Stimulated activated CD8-positive, alpha-beta memory T cell treated with anti-CD3 and anti-CD28 coated beads, Interleukin-12 subunit alpha, Interleukin-12 subunit beta, amount 100 ng/mL, for 24 hours (primary cell): ENCODE data around the gene STMP1.
"Not testable (repeated sequence)": the region's sequence is repeated elsewhere in the genome, so short reads cannot be mapped to it uniquely, and the experiment has no call there.

Experiments
- DNase-seq: peaks from one replicate; pipeline ENCODE4 v3.0.0-alpha.2; 2020; ENCODE audit errors: extremely low read depth

Gene STMP1

DNA sequence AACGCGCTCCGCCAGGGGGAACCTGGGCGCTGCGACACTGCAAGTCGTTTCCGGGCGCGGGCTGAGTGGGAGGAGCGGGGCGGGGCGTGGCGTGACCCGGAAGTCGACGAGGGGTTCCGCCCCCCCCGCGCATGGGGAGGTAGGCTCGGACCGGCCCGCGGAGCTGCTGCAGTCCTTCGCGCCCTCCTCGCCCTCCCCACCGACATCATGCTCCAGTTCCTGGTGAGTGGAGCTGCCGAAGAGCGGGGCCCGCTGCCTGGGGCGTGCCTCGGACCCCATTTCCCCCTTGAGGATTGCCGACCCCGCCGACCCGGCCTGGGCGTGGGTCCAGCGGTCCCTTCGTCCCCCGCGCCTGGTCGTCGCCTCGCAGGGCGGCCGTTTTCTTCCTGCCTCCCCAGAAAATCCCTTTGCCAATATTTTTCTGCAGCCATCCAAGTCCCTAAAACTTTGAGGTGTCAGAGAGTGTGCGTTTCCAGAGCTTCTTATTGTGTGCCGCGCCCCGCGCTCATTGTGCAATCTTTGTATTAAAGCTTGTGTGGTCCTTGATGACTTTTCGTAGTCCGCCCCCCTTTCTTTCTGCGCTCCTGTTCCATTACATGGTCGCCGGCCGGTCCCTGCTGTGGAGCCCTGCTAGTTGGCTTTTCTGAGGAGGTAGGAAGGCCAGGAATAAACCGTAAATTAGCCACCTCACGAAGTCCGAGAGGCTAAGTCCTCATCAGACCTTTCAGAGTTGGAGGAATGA is at the start of gene STMP1:
Gene STMP1, plus strand, starts transcription at position 142 of the 742 bp plus-strand sequence.
- DNase-seq, result peak; percentile 88

DNA sequence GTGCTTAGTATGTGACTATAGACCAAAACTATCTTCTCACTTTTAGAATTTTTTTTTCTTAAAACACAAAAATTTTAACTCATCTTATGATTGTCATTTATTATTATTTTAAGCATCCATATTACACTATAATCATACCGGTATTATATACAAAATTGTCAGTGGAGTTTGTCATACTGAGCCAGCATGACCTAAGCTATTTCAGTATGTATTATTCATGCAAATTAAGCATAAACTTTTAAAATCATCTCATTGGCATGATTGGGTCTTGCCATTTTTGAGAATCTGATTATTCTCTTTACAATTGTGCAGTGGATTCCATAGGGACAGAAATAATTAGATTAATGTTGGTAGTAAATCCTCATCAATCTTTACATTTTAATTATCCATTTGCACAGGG is 46.2 kb upstream of the STMP1 start:
- DNase-seq, result no peak

DNA sequence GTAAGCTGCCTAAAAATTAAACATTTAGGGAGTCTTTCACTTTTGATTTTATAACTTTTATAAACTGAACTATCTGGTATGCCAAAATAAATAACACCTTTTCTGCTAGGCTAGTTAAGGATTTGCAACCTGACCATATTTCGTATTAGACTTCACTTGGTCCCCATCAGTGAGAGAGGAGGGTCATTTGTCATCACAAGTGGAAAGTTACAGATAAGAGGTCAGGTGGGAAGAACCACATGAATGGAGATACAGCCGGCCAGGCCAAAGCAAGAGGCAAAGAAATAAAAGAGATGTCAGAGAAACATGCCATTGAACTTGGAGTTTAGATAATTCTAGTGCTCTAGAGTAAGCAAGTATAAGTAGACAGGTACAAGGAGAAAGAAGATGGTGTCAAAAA is 44.5 kb upstream of the STMP1 start:
- DNase-seq, result no peak

DNA sequence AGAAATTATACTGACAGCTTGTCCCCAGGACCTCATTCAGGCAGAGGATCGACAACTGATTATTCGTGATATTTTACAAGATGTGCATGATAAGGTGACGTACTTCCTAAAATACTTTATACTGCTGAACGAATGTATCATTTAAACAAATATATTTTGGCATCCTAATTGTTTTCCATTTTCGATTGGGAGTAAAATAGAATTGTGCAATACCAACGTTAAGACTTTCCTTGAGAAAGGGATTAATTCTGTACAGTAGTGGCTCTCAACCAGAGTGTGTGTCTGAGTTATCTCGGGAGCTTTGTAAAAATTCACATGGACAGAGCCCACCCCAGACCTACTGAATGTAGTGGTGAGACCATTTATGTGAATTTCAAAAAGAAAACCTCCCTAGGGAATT is 43.8 kb upstream of the STMP1 start:
- DNase-seq, result no peak

DNA sequence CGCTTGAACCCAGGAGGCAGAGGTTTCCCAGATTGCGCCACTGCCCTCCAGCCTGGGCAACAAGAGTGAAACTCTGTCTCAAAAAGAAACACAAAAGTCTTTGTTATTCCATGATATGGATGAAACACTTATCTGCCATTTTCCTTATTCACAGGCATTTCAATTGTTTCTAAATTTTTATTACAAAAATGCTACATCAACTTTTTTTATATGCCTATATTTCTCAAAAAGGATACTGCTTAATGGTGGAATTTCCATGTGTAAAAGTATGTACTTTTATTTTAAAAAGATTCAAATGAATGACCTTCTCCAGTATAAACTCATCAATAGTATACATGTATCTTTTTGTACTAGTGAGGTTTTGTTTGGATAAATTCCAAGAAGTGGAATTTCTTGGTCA is 41.9 kb upstream of the STMP1 start:
- no peak for DNase-seq

DNA sequence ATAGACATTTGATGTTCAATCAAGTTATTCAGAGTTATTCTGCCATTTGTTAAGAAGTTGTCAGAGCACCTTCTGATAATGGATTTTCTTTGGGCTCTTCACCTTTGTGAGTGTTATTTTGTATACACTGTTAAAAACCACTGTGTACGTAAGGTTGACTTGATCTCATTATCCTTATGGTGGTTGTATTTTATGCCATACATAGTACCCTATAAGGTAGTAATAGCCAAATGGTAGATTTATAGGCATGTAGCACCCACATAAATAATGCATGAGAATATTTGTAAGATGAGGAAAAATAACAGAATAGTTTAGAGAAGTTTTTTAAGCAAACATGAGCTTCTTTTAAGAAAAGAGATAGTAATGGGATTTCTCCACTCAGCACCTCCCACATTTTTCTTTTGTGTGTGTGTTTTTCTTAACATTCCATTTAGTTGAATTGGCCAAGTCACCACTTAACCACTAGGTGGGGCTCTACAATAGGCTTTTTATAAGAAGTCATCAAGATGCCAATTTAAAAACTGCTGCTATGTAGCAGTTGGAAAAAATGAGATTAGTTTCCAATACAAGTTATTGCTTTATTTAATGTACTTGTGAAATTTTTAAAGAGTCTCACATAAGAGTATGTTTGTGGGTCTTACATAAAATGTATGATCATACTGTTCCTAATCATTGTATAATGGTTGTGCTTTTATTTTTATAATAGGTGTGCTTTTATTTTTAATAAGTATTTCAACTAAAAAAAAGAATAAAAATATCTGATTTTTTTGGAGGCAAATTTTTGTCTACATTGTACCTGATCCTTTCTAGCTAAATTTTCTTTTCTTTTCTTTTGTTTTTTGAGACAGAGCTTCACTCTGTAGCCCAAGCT is 41.1 kb upstream of the STMP1 start:
- no peak for DNase-seq

DNA sequence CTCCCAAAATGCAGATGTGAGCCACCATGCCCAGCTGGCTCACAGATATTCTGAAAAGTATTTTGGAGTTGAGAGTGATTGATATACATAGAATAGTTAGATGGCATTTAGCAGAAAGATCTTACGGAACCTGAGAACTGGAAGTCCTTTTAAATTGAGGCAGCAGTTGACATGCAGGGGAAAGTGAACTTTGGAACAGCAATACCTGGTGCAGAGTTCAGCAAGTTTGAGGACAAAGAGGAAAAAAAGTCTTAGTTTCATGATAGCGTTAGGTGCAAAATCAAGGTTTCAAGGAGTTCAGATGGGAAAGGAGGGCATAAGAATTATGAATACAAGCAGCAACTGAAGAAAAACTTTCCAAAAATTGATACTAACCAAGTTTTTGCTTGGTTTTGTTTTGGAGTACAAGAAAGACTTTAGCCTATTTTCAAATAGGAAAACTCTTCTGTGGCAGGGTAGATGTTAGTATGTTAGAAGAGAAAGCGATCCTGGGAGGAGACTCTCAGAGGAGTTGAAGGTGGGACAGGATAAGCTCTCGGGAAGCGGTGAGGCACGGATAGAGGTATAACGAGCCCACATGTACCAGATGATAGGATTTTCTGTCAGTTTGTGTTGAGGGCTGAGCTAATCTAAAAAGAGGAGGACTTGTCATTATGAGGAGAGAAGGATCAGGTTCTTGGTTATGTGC is 28.0 kb upstream of the STMP1 start:
- no peak for DNase-seq

DNA sequence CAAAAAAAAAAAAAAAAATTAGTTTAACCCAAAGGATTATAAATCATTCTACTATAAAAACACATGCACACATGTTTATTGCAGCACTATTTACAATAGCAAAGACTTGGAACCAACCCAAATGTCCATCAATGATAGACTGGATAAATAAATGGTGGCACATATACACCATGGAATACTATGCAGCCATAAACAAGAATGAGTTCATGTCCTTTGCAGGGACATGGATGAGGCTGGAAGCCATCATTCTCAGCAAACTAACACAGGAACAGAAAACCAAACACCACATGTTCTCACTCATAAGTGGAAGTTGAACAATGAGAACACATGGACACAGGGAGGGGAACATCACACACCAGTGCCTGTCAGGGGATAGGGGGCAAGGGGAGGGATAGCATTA is 22.6 kb upstream of the STMP1 start:
- DNase-seq, result not testable (repeated sequence)

DNA sequence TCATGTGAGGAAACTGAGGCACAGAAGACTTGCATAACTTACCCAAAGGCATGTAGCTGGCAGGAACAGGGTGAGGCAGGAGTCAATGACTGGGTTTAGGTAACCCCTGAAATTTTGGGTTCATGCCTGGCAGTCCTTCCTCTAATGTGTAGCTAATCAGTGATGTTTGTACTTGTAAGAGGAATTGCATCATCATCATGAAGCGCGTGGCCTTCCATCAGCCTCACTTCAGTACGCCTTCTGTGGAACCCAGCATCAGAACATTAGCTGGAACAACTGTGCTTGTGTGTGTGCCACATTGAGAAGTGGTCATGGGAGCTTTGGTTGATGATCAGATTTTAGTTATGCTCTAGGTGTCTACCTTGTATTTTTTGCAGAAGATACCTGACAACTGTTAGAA is 18.2 kb upstream of the STMP1 start:
- no peak for DNase-seq

DNA sequence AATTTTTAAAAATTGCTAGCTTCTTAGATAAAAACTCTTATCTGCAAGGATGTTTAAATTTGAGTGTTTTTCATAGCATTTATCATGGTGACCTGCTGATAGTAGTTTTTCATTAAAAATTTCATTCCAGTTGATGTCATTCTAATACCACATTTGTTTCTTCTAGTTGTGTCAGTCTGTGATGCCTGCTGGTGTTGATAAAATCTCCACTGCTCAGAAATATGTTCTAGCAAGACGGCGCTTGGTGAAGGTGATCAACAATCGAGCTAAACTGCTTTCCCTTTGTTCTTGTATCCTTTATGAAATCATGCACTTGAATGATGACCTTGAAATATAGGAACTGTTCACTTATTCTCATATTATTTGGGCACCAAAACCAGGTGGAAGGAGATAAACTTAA is 17.6 kb upstream of the STMP1 start:
- no peak for DNase-seq

DNA sequence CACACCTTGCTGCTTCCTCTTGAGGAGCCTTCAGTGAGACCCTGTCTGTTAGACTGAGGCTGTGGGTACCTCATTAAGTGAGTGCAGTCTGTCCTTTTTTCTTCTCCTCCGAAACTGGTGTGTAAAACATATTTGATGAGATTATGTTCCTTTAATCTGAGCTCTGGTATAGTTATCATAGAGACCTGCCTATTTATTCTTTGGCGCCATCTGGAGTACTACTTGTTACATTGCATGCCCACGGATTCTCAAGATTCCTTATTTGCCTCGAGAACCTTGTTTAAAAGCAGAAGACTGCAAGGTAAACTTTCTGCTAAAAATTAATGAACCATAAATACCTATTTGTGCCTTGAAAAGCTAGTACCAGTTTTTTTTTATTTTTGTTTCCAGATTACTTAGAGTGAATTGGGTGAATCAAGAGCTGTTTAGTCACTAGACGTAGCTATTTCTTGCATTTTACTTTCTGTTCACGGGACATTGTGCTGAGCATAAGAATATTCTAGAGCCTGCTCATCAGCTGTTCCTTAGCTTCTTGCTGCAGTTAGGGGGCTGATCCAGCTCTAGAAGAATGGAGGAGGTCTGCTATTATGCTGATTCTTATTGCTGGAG is 16.9 kb upstream of the STMP1 start:
- no peak for DNase-seq

DNA sequence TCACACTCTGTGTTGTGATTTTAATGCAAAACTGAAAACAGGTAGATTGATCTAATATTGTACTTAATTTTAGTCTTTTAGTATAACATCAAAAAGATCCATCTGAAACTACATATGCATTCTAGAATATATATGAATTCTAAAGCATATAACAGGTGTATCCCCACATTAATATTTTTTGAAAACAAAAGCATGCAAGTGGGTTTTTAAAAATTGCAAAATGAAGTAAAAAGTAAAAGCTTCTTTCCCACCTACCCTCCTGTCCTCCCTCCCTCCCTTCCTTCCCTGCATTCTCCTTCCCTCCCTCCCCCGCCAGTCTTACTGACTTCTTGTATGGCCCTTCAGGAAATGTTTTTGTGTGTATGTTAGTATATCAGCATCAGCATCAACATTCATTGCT is 14.6 kb upstream of the STMP1 start:
- no peak for DNase-seq

DNA sequence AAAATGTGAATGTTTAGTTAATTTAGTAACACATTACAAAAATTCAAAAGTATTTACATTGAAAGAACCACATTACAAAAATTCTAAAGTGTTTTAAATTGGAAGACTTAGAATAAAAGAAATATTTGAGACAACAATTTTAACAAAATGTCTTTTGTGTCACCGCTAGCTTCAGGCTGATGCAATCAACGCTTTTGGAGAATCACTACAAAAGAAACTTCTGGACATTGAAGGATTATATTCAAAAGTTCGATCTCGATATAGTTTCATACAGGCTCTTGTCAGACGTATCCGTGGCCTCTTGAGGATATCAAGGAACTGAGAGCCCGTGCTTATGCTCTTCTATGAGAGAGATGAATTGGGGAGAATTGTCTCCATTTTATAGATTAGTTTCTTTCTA is 14.1 kb upstream of the STMP1 start:
- no peak for DNase-seq

DNA sequence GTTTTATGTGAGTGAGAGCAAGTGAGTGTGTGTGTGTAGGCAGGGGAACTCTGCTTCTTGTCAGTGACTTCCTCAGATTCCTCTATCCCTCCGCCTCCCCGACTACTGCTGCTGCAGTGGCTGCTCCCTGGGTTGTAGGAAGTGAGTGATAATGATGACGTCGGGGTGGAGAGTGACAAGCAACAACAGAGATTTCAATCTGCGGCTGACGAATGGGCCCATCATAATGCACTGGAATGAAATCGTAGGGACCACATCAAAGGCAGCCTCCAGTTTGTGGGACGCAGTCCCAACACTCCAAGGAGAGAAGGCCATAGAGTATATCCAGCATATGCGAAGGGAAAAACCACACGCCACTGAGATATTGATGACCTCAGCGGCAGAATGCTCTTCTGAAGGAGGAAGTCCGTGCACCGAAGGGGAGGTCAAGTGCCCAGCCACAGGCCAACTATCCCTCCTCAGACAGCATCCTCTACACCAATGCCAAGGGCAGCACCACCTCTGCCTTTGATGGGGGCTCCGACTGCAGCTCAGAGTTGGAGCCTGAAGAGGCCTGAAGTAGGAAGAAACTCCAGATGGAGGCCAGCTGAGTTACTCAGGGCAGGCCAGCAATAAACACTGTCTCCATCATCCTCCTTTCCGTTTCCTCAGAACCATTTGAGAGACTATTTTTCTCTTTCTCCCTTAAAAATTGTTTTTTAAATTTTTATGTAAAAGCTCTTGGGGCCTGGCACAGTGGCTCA is 11.3 kb upstream of the STMP1 start:
- DNase-seq, result no peak

DNA sequence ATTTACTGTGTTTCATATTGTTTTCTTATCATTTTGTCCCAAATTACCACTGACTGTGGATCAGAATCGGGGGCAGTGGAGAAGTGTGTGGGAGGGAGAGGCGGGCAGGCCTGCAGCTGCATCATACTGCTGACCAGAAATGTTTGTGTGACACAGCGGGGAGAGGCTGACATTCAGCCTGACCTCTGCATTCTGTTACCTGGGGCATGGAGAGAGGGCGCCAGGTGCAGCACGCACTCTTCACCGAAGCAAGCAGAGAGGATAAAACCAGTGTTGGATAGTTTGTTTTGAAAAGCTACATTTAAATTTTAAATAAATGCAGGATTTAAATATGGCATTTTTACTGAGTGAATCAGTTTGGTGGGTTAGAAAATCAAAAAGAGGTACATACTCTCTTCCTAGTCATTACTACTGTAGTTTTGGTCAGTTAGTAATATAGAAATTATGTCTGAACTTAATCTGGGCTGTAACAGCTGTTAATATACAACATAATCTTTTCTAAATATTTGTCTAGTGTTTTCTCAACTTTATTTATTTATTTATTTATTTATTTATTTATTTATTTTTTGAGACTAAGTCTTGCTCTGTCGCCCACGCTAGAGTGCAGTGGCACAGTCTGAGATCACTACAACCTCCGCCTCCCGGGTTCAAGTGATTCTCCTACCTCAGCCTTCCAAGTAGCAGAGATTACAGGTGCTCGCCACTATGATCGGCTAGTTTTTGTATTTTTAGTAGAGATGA is 8.8 kb upstream of the STMP1 start:
- no peak for DNase-seq

DNA sequence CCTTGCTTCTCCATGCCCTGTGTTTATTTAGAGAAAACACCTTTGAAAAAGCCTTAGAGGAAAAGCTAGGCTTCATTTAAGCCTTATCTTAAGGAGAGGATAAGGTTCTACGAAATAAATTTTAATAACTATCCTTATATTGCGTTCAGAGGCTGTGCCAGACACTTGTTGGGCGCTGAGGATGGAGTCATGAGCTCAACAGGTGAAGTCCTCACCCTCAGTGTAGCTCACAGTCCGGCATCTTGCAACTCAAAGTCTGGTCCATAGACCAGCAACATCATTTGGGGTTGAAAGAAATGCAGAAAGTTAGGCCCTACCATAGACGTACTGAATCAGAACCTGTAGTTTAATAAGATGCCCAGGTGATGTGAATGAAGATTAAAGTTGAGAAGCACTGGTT is 3.8 kb upstream of the STMP1 start:
- no peak for DNase-seq

DNA sequence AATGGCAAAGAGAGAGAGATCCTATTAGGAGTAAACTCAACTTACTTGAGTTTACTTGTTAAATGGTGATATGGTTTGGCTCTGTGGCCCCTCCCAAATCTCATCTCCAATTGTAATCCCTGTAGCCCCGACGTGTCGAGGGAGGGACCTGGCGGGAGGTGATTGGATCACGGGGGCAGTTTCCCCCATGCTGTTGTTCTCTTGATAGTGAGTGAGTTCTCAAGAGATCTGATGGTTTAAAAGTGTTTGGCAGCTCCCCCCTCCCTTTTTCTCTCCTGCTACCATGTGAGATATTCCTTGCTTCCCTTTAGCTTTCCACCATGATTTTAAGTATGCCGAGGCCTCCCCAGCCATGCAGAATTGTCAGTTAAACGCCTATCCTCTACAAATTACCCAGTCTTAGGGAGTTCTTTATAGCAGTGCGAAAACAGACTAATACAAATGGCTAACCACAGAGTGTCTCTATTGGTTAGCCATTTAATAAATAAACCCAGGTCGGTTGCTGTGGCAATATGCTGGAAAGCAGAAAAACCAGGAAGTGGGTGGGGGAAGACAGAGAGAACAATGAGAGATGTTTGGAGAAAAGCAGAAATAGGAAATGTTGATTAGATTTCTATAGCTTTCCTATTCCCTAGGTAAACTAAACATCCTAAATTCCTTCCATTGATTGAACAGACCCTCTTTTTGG is 3.0 kb upstream of the STMP1 start:
- DNase-seq, result no peak

DNA sequence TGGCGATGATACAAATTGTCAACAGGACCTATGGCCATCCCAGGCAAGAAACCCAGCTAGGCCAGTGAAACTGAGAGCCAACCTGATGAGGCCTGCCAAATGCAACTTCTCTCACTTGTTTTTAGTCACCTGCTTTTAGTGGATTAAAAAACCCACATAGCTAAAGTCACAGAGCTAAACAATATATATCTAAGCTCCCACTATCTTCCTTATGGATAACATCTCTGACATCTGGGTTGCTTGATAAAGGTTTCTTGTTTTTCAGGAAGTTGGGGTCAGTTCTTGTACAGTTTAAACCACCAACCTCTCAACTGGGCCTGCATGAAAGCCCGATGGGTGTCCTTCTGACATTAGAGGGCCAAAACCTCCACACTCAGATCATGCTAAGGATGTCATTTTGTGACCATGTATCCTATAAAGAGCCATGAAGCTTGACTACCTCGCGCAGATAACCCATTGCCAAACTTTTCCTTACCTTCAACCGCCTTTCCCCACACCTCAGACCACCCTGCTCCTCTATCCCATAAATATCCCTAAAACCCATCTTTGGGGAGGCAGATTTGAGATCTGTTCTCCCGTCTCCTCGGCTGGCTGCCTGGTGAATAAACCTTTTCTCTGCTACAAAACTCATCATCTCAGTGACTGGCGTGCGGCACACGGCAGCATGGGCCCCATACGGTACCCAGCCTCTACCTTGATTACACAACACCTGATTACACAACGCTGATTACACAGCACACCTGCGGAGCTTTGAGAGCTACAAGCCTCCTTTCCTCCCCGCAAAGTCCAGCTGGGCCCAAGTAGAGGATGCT is 797 bp upstream of the STMP1 start:
- no peak for DNase-seq

DNA sequence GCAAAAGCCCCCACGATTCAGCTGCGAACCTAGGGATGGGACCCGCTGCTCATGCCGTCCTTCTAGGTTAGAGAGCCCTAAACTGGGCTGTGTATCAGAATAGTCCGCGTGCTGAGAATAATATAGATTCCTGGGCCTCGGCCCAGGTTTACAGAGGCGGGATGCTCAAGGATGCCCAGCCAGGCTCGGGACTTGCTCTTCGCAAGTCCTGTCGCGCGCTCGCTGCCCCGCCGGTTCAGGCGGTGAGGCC is 266 bp upstream of the STMP1 start:
- no peak for DNase-seq
